GM12892 (cell line): ENCODE measurements around the gene FBXL14.

Experiments used
- POLR2A ChIP-seq: IDR thresholded peaks from 2 replicates; pipeline ENCODE4 v1.6.1; 2011; ENCODE audit warnings: low read depth, low read length, control low read depth
- POLR2AphosphoS5 ChIP-seq: IDR thresholded peaks from 2 replicates; pipeline ENCODE4 v1.6.1; 2011; ENCODE audit warnings: low read depth, low read length, control low read depth
- TAF1 ChIP-seq: IDR thresholded peaks from 2 replicates; pipeline ENCODE4 v1.6.1; 2011; ENCODE audit warnings: low read depth, mild to moderate bottlenecking, control low read depth, low read length, borderline replicate concordance

DNA sequence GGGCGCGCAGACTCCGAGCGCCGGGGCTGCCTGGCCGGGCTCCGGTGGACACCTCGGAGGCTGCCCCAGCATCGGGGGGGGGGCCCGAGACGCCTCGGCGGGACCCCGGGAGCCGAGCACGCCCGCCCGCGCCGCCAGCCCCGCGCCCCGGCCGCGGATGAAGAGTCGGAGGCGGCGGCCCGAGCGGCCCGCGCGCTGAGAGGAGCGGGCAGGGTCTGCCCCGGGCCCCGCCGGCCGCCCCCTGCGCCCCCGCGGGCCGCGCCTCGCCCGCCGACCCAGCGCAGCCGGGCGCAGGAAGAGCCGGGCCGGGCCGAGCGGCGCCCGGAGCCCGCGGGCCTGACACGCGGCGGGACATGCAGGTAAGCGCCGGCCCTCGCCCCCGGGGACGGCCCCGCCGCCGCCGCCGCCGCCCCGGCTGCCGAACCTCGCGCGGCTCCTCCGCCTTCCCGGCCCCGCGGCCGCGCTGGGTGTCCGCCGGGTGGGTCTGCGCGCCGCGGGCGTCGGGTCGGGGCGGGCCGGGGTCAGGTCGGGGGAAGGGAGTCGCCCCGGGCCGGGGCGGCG lies 63.7 kb downstream of the FBXL14 start:
- no peak for TF ChIP-seq POLR2A
- no peak for TF ChIP-seq POLR2AphosphoS5
- no peak for TF ChIP-seq TAF1
